ENCODE results near the gene NEK3.

GRCh38 chr13:52104624-52105023 lies 54.8 kb downstream of the NEK3 start:
- TF ChIP-seq CTCF (IDR thresholded peaks at IDR 0.05) = no peak
- TF ChIP-seq POLR2A (IDR thresholded peaks at IDR 0.05) = no peak
